HG02763 (cell line): Measurements from ENCODE around the gene OPN5.
"Not testable (repeated sequence)": the region's sequence is repeated elsewhere in the genome, so short reads cannot be mapped to it uniquely, and the experiment has no call there.

Experiments used
- ATAC-seq: cut with Tn5 transposase; IDR thresholded peaks from one replicate; pipeline ENCODE4 v1.9.1; 2021; ENCODE audit warnings: mild to moderate bottlenecking, moderate library complexity; ENCODE audit not compliant: unreplicated experiment

OPN5 gene, protein sequence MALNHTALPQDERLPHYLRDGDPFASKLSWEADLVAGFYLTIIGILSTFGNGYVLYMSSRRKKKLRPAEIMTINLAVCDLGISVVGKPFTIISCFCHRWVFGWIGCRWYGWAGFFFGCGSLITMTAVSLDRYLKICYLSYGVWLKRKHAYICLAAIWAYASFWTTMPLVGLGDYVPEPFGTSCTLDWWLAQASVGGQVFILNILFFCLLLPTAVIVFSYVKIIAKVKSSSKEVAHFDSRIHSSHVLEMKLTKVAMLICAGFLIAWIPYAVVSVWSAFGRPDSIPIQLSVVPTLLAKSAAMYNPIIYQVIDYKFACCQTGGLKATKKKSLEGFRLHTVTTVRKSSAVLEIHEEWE

DNA sequence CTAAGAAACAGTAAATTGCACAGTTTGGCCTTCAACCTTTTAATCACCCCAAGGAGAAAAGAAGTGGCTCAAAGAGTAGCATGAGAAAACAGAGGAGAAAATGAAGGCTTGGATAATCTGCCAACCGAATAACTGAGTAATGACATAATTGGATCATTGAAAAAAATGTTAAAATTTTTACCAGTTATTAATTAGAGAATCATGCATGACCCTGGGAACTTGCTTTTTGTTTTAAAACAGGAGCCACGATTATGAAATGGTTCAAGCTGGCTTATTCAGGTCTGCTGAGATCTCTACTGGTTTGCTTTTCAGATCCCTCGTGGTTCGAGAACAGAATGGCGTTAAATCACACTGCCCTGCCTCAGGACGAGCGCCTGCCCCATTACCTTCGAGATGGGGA lies at the start of gene OPN5:
TSS of gene OPN5 (plus strand) at position 301 of the 400 bp plus-strand sequence. CDS start at position 336, 35 bp downstream.
- ATAC-seq, result no peak

DNA sequence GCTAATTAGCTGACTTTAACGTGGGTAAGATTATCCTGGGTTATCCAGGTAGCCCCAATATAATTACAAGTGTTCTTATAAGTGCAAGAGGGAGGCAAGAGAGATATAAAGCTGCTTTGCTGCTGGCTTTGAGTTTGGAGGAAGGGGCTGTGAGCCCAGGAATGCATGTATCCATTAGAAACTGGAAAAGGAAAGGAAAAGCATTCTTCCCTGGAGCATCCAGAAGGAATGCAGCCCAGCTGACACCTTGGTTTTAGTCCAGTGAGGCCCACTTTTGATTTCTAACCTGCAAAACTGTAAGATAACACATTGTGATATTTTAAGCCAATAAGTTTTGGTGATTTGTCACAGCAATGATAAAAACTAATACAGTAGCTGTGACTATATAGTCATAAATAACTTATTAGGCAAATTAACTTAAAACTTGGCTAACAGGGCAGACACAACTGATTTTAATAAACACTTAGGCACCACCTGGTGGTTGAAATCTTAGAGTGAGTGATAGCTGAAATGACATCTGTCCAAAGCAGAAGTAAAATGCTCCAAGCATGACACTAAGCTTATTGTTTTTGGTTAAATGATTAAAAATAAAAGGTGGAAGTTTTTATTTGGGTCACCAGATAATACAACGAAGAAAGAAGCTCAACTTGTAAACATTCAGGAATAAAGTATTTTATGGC lies 47.8 kb upstream of the OPN5 start:
- ATAC-seq, result peak; percentile 65

DNA sequence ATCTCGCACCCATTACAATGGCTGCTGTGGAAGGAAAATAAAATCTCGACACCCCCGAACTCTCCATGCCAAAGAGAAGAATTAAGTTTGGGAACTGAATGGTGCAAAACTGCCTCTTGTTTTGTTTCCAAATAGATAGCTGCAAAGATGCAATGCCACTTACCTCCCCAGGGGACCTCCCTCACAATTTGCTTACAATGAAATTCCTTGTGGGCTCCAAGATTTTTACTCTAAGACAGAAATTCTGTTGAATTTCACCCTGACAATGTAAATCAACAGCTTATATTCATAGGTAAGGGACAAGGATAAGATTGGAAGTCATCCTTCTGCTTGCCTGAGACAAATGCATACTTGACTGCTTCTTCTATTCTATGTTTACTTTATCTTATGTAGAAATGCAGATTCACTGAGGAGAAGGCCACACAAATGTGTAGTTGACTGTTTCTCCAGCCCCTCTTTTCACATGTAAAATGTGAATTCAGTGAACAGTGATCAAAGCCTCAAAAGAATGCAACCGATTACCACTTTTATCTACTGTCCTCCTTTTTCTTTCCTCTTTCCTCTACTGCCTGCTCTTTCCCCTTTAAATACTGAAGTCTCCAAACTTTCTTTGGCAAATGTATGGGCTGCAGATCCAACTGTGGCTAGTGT lies 46.9 kb upstream of the OPN5 start:
- no peak for ATAC-seq

DNA sequence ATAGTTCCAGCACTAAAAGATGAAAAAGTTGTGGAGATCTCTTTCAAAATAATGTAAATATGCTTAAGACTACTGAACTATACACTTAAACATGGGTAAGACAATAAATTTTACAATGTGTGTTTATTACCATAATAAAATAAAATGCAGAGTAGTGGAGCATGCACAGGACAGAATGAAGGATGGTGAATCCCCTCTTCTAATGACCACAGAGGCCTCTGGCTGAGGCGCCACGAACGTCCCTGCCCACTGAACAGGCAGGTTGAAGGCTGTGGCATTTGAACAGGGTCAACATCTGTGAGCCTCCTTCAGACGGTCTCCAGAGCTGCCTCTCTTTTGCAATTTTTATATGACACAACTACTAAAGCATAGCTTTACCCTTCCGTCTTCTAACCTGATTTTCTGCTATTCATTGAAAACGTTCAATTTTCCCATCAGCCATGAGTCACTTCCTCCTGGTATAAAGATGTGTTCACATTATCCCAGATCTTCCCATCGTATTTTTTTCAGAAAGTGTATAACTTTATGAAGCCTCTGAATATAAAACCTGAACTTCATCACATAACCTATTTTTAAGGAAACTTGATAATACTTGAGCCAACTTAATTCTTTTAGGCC lies 45.6 kb upstream of the OPN5 start:
- no peak for ATAC-seq

DNA sequence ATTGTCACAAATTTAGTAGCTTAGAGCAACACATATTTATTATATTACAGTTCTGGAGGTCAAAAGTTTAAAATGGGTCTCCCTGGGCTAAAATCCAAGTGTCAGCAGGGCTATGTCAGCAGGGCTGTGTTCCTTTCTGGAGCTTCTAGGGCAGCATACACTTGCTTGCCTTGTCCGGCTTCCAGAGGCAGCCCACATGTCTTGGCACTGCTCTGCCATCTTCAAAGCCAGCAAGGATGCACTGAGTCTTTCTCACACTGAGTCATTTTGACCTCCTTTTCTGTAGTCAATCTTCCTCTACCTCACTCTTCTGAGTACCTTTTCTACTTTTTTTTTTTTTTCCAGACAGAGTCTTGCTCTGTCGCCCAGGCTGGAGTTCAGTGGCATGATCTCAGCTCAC lies 44.4 kb upstream of the OPN5 start:
- no peak for ATAC-seq

DNA sequence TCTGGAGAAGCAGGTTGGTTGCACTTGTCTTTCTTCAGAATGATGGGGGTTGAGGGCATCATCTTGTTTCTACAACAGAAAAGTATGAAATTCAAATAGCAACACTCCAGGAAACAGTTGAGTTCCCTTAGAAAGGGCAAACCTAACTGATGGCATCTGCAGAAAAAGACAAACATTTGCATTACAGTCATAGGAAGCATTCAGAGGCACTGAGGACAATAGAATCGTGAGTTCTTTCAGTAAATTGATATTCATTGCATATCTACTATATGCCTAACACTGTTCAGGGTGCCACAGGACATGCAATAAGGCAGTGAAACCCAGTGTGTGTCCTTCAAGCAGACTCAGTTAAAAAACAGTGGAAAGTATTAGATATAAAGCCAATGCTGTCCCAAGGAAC lies 41.1 kb upstream of the OPN5 start:
- ATAC-seq, result no peak

DNA sequence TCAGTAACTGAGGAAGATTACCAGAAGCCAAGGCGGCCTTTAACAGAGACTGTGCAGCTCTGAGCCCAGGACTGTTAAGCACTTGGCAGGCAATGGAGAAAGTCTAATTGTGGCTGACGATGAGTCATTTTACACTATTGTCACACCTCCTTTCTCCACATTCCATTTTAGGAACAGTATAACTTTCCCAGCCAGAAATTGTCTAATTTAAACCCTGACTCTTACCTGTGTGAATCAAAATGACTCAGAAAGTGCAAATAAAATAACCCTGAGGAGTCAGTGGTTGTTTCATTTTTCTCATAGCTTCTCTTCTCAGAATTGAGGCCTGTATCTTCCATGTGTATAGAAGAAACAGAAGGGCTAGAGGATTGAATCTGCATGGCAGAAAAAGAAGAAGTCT lies 40.0 kb upstream of the OPN5 start:
- ATAC-seq, result no peak

DNA sequence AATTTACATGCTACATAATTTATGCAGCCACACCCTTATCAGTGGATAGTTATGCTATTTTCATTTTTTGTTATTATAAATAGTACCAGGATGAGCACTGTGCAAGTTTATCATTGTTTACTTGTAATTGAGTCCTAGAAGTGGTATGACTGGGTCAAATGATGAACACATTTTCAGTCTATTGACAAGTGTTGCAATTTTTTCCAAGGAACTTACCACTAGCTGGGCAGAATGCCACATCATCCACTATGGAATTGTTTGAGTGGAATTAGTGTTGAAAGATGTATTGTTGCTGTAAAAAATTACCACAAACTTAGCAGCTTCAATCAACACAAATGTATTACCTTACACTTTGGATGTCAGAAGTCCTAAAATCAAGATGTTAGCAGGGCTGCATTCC lies 38.1 kb upstream of the OPN5 start:
- ATAC-seq, result no peak

DNA sequence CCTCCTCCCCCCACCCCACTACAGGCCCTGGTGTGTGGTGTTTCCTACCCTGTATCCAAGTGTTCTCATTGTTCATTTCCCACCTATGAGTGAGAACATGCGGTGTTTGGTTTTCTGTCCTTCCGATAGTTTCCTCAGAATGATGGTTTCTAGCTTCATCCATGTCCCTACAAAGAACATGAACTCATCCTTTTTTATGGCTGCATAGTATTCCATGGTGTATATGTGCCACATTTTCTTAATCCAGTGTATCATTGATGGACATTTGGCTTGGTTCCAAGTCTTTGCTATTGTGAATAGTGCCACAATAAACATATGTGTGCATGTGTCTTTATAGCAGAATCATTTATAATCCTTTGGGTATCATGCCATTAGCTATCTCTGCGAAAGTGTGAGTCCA lies 36.6 kb upstream of the OPN5 start:
- ATAC-seq, result not testable (repeated sequence)

DNA sequence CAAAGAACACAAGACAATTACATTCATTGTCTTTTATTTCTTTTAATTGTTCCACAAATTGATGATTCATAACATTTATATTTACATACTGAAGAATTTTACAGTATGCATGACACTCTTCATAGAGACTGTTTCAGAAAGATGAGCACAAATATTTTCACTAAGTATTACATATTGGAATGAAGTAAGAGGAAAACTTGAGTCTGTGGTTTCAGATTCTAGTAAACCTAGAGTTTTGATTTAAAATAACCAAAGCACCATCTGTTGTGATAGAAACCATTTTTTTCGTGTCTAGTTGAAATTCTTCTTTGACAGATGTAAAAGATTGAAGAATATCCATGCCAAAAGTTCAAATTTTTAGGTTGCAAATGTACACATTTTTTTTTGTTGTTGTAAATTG lies 32.1 kb upstream of the OPN5 start:
- ATAC-seq, result no peak

DNA sequence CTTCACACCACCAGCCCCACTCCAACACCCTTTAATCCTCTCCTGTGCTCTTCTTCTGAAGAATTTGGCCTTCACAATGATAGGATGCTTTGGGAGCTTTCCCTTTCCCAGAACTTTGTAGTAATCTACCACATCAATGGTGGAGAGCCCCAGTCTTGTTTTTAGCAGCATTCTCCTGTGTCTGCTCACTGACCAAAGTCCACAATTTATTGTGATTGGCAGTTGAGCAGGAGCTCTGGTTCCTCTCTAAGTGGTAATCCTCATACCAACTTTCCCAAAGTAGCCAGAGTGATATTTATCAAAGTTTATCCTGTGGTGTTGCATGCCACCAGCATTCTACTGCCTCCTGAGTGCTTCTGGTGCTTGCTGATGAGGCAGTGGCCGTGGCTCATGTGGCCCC lies 29.0 kb upstream of the OPN5 start:
- no peak for ATAC-seq

DNA sequence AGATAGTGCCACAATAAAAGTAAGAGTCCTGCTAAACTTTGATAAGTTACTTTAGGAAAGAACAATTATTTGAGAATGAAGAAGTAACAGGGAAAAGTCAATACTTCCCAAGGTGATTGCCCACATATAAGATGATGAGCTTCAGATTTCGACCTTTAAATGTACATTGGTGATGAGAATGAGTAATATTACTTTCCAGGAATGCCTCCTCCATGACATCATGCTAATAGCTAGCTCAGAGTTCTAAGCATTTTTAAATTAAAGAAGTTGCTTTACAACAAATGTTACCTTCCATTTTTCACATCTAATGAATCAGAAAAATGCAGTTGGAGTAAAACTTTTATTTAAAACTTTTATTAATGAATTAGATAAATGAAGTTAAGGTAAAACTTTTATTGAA lies 22.5 kb upstream of the OPN5 start:
- ATAC-seq, result no peak

DNA sequence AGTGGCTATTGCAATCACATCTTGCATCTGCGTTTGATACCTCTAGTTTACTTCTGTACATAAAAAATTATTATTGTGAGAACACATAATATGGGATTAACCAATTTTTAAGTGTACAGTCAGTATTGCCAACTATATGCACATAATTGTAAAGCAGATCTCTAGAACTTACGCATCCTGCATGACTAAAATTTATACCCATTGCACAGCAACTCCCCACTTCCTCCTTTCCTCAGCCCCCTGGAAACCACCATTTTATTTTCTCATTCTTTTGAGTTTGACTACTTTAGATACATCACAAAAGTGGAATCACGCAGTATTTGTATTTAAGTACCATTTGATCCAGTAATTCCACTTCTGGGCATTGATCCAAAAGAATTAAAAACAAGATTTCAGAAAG lies 19.3 kb upstream of the OPN5 start:
- no peak for ATAC-seq

DNA sequence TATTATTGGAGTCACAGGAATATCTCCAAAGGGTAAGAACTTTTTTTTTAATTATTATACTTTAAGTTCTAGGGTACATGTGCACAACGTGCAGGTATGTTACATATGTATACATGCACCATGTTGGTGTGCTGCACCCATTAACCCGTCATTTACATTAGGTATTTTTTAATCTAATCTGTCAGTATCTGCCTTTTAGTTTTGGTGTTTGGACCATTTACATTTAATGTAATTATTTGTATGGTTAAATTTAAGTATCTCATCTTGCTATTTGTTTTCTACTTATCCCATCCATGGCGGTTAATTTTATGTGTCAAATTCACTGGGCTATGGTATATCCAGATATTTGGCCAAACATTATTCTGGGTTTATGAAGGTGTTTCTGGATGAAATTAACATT lies 15.4 kb upstream of the OPN5 start:
- ATAC-seq, result no peak

DNA sequence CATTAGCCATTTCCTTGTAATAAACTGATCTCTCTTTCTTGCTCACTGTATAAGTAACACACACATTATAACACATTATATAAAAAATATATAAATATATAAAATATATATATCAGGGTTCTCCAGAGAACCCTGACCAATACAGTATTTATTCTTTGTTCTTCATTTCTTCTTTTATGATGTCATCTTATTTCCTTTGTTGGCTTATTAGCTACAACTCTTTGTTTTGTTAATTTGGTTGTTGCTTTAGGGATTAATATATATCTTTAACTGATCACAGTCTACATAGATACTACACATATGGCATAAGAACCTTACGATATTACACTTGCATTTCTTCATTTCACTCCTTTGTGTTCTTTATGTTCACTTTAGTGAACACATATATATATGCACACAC lies 14.7 kb upstream of the OPN5 start:
- ATAC-seq, result no peak

DNA sequence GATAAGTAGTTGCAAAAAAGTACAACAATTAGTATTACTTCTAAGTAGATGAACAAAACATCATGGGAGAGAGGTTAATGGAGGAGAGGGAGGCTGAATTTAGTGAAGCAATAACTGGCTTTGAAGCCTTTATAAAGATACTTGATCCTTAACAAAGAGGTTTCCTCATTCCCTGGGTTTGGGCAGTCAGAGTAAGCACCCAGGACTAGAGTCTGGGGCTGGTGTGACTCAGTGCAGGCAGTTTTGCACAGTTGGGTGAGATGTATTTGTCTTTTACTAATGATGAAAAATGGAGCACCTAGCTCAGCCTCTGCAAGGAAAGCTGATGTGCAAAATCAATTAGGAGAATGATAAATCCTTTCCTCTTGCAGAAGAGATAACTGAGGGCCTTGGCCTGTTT lies 11.8 kb upstream of the OPN5 start:
- no peak for ATAC-seq

DNA sequence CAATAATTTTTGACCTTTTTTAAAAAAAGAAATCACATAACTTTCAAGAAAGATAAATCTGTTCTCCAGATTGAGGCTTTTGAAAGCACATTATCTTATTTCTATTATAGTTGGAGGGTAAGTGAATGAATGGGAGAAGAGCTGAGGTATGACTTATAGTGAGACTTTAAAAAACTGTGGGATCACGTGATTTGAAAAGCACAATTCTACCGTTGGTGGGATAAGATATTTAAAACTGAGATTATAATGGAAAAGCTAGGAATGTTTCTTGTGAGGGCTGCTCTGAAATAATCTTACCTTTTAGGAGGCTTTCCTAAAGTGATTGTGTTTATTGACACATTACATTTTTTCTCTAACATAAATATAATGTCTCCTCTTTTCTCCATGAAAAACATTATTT lies 9.5 kb upstream of the OPN5 start:
- no peak for ATAC-seq

DNA sequence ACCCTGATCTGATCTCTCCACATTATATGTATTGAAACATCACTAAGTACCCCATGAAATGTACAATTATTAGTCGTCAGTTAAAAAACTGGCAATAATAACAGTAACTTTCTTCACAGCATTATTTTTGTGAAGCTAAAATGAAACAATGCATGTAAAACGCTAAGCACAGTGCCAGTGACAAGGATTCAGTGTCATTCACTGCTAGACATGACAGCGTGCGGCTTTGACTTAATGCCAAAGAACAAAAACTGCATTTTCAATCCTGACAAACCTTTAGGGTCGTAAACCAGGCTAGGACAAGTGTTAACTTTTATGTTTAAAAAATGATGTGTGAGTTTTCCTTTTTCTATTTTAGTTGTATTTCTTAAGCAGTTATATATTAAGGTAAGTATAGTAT lies 8.8 kb upstream of the OPN5 start:
- ATAC-seq, result no peak

DNA sequence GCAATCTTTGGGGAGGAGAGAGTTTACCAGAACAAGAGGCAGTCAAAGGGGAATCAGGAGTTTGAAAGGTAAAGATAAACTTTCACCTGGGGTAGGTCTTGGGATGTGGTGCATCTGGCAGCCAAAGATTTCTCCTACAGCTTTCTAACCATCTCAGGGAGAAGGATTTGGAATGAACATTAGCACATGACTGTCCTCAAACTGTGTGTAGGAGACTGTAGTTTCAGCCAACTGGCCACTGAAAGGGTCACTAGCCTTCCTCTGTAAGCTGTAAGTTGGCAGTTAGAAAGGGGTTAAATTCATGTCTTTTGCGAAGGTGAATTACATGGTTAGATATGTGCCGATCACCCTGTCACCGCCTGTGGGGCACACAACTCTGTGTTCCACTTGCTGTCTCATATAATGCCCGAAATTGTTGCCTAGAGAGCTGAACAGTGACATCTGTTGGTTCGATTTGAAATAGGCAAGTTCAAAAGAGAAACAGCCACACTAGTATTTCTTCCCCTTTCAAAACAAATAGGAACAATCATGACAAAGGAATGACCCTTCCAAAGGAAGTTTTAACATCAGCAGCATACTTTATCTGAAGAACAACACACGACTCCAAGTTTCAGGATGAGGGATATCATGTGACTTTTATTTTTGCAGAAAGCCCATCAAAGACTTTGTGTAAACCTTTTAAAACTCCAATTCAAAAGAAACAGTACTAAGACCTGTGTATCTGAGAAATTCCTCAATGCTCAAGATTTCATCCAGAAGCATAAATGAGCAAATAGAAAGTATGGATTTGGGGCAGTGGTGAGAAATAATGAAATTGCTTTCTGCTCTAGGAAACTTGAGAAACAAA lies 1.1 kb upstream of the OPN5 start:
- peak; percentile 85 for ATAC-seq

DNA sequence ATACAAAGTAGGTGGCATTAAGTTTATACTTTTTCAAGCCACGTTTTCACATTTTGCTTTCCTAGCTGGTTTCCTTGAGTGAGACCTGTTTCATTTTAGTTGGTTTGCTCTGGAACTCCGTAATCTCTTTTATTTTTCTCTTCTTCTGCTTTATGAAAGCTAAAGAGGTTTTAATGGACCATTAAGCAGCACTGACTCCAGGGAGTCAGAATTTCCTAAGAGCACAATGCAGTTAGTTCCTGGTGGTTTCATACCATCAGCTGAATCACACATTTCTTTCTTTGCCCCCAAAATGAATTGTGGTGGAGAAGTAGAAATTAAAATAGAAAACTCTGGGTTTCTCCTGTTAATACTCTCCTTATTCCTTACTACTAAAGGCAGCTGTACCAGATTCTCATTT lies 3.4 kb downstream of the OPN5 start:
- no peak for ATAC-seq
